Measurements from ENCODE around the gene CD1B.
A peak's percentile ranks its signal among the peaks of the same experiment; 100 is the strongest.
"Not testable (repeated sequence)": the region's sequence is repeated elsewhere in the genome, so short reads cannot be mapped to it uniquely, and the experiment has no call there.

The CD1B gene
- long read RNA-seq, result 0 reads

DNA sequence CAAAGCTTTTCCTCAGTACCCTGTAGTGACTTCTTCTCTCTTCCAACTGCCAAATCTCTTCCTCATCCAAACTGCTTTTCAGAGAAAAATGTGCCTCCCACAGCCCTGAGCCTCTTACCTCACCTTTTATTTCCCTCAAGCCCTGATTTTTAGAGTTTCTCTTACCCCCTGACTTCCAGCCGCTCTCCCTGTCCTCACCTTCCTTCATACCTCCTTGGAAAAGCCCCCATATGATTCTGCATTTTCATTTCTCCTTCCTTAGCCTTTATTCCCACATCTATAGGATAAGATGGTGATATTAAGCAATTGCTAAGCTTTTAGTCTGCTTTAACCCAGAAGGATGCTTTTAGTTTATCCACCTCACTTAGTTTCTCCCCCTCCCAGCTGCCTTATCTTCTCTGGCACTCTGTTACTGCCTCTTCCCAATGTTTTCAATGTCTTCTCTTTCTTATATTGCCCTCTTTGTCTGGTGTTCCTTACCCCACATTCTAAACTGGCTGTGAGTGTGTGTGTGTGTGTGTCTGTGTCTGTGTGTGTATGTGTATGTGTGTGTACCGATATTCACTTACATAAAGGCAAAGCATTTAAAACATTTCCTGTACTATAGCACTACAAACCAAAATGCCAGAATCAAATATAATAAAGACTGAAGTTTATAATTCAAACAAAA, at the start of gene CD1B:
Gene CD1B, minus strand, starts transcription at position 51 of the 670 bp plus-strand sequence. CDS start 108 bp downstream, outside the sequence.
- Histone ChIP-seq H3K27me3 (ENCODE audit: insufficient read depth, poor library complexity, severe bottlenecking) (peaks cover 5% of the 10 kb centered on the region), H3K4me3 (replicated peaks; ENCODE audit: insufficient read depth, low read length) (no peak within 1 kb of the TSS), H3K27ac (replicated peaks) (no peak within 1 kb of the TSS)
- no peak for DNase-seq (ENCODE audit: low read depth in 1 of 2, low spot score in 1 of 2)
- no peak for TF ChIP-seq REST (IDR thresholded peaks at IDR 0.05; ENCODE audit: insufficient replicate concordance, low read depth)

DNA sequence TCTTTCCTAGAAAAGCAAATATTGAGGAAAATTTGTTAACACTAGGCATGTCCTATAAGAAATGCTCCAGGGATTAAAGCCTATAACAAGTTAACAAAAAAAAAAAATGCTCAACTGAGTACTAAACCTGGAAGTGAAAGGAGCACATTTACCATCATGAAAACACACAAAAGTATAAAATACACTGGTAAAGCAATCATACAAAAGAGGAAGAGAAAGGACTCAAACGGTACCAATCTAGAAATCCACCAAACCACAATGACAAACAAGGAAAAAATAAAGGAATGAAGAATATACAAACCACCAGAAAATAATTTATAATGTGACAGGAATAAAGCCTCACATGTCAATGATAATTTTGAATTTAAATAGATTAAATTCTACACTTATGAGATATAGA, 43.5 kb upstream of the CD1B start:
- no peaks in the 10 kb centered on the region for H3K27me3 ChIP-seq (ENCODE audit: insufficient read depth, poor library complexity, severe bottlenecking)
- TF ChIP-seq GABPA (IDR thresholded peaks at IDR 0.05; ENCODE audit: low read depth) (no peak), SPI1 (IDR thresholded peaks at IDR 0.05; ENCODE audit: borderline replicate concordance, low read depth) (peak; percentile 72), CTCF (IDR thresholded peaks at IDR 0.05; ENCODE audit: insufficient read depth, low read length) (no peak), POLR2AphosphoS5 (IDR thresholded peaks at IDR 0.05; ENCODE audit: low read depth) (no peak), REST (IDR thresholded peaks at IDR 0.05; ENCODE audit: insufficient replicate concordance, low read depth) (no peak)
- DNase-seq (ENCODE audit: low read depth in 1 of 2, low spot score in 1 of 2), result no peak
- no peak overlapping the region for H3K4me3 ChIP-seq (replicated peaks; ENCODE audit: insufficient read depth, low read length)
- no peak overlapping the region for H3K27ac ChIP-seq (replicated peaks)

GRCh38 chr1:158374101-158374500, 42.8 kb upstream of the CD1B start:
- not testable (repeated sequence) for H3K4me3 ChIP-seq (replicated peaks; ENCODE audit: insufficient read depth, low read length); DNase-seq (ENCODE audit: low read depth in 1 of 2, low spot score in 1 of 2); H3K27ac ChIP-seq (replicated peaks); H3K27me3 ChIP-seq (ENCODE audit: insufficient read depth, poor library complexity, severe bottlenecking)

GRCh38 chr1:158371188-158371953, 40.0 kb upstream of the CD1B start:
- no peaks in the 10 kb centered on the region for H3K27me3 ChIP-seq (ENCODE audit: insufficient read depth, poor library complexity, severe bottlenecking)
- TF ChIP-seq GABPA (IDR thresholded peaks at IDR 0.05; ENCODE audit: low read depth) (no peak), POLR2AphosphoS5 (IDR thresholded peaks at IDR 0.05; ENCODE audit: low read depth) (no peak), REST (IDR thresholded peaks at IDR 0.05; ENCODE audit: insufficient replicate concordance, low read depth) (no peak), CTCF (IDR thresholded peaks at IDR 0.05; ENCODE audit: insufficient read depth, low read length) (no peak), SPI1 (IDR thresholded peaks at IDR 0.05; ENCODE audit: borderline replicate concordance, low read depth) (no peak)
- no peak for DNase-seq (ENCODE audit: low read depth in 1 of 2, low spot score in 1 of 2)
- H3K4me3 ChIP-seq (replicated peaks; ENCODE audit: insufficient read depth, low read length), result no peak overlapping the region
- no peak overlapping the region for H3K27ac ChIP-seq (replicated peaks)

Data from HL-60 (cell line).